ENCODE results near the gene PIGU.

DNA sequence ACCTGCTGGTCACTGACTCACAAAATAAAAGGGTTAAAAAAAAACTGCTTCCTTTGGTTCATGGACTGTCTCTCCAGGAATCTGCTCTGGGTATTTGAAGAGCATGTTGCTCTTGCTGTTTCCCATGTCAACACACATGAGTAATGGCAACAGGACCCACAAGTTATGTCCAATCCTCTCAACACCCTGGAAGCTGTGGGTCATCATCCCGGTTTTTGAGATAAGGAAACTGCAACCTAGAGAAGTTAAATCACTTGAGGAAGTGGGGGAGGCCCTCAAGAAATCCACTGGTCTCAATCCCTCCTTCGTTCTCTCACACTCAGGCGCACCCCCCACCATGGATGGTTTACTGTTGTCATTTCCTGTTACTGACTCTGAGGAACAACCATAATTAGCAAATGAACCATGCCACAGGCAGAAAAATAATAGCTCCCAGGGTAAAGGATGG lies 106.0 kb downstream of the PIGU start:
- TF ChIP-seq, protein P1, sequence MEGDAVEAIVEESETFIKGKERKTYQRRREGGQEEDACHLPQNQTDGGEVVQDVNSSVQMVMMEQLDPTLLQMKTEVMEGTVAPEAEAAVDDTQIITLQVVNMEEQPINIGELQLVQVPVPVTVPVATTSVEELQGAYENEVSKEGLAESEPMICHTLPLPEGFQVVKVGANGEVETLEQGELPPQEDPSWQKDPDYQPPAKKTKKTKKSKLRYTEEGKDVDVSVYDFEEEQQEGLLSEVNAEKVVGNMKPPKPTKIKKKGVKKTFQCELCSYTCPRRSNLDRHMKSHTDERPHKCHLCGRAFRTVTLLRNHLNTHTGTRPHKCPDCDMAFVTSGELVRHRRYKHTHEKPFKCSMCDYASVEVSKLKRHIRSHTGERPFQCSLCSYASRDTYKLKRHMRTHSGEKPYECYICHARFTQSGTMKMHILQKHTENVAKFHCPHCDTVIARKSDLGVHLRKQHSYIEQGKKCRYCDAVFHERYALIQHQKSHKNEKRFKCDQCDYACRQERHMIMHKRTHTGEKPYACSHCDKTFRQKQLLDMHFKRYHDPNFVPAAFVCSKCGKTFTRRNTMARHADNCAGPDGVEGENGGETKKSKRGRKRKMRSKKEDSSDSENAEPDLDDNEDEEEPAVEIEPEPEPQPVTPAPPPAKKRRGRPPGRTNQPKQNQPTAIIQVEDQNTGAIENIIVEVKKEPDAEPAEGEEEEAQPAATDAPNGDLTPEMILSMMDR (IDR thresholded peaks at IDR 0.05), result no peak
- TF ChIP-seq POLR2A (IDR thresholded peaks at IDR 0.05), result no peak
- TF ChIP-seq POLR2AphosphoS5 (IDR thresholded peaks at IDR 0.05; ENCODE audit: insufficient read depth in 1 of 2, low read depth in 1 of 2), result no peak
